Body of pancreas (tissue), 4 donors: Measurements from ENCODE around the gene ZNF484. TPM values are rescaled to one million over a fixed set of nuclear protein-coding genes. Genes with fewer than 3 reads are reported as not detected.
"Not testable (repeated sequence)": the region's sequence is repeated elsewhere in the genome, so short reads cannot be mapped to it uniquely, and the experiment has no call there.

Experiments used
- ATAC-seq: fragments of 150-250 bp; one replicate; pipeline ENCODE4 v1.9.1; 2016
- DNase-seq, 4 donors: peaks; one replicate each; pipeline ENCODE4 v3.0.0-alpha.2; 2019
- H3K27ac ChIP-seq, 4 donors: fragments of 200-600 bp; sonication (generic); 1 replicate in 3 of 4; 2 replicates in 1 of 4; pipeline versions ENCODE4 v1.5.1 to v1.6.1; 2016 to 2019; ENCODE audit warnings: mild to moderate bottlenecking in 1 of 4, mixed read lengths in 1 of 4, moderate library complexity in 1 of 4
- H3K27me3 ChIP-seq, 2 donors: fragments of 200-600 bp; sonication (generic); one replicate each; pipeline ENCODE4 v1.6.0; 2016; ENCODE audit warnings: mild to moderate bottlenecking in 1 of 2
- H3K36me3 ChIP-seq, 2 donors: fragments of 200-600 bp; sonication (generic); replicated peaks in 1 of 2; 2 replicates each; pipeline ENCODE4 v1.5.1; 2016; ENCODE audit warnings: low read depth in 2 of 2; ENCODE audit not compliant: insufficient read depth in 1 of 2
- H3K4me1 ChIP-seq: fragments of 200-600 bp; sonication (generic); one replicate; pipeline ENCODE4 v1.6.0; 2016
- H3K4me3 ChIP-seq, 2 donors: fragments of 200-600 bp; sonication (generic); 1 replicate in 1 of 2; 2 replicates in 1 of 2; pipeline ENCODE4 v1.5.1; 2016 to 2019
- H3K9me3 ChIP-seq, 3 donors: fragments of 200-600 bp; sonication (generic); 1 replicate in 2 of 3; 2 replicates in 1 of 3; pipeline ENCODE4 v1.5.1; 2016
- POLR2A ChIP-seq, 3 donors: fragments of 450-650 bp; IDR thresholded peaks; one replicate each; pipeline ENCODE4 v1.6.1; 2016; ENCODE audit warnings: antibody characterized with exemption in 3 of 3, mild to moderate bottlenecking in 2 of 3
- WGBS, 2 donors: methylation state at CpG; one replicate each; pipeline ENCODE4 v1.1.5; 2017; 5-methylcytosine and 5-hydroxymethylcytosine counted together
- intact Hi-C: fragments of 100-400 bp; cut with DNase I; formaldehyde crosslinking; loops from one replicate; pipeline ENCODE4 v1.15.1; 2023
- total RNA-seq, 2 donors: library from RNA; depleted of rRNA; stranded (reverse); fragments of >200 nt; gene quantifications; one replicate each; pipeline ENCODE4 v1.1.0, GENCODE V29; 2016
- TF ChIP-seq, protein P1 (sequence below), 7 experiments: fragments of 450-650 bp in 4 of 7; fragments of 200-600 bp in 3 of 7; sonication (generic) in 3 of 7; IDR thresholded peaks; one replicate each; pipeline ENCODE4 v1.5.1; 2016 to 2019; ENCODE audit warnings: antibody characterized with exemption in 7 of 7

Gene ZNF484
- total RNA-seq, 2 donors from 2014 or later = 5.3 to 7.0 TPM

DNA sequence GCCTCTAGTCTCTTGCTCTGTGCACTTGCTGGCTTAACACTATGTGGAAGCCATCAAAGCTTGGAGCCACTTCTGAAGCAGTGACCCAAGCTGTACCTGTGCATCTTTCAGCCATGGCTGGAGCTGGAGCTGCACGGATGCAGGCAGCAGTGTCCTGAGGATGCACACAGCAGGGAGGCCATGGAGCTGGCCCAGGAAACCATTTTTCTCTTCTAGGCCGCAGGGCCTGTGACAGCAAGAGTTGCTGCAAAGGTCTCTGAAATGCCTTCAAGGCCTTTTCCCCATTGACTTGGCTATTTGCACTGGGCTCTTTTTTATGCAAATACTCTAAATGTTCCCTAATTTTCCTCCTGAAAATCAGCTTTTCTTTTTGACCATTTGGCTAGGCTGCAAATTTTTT lies 12.9 kb upstream of the ZNF484 start:
- Histone ChIP-seq H3K36me3 (no peaks in the 10 kb centered on the region), H3K27ac (no peak overlapping the region), H3K9me3 (no peaks in the 10 kb centered on the region), H3K4me1 (no peaks in the 10 kb centered on the region), H3K4me3 (no peak overlapping the region), H3K27me3 (no peaks in the 10 kb centered on the region)
- WGBS, 2 donors = 86 to 100% methylated on average over 1 to 2 of the region's 2 CpGs
- ATAC-seq (no peak), DNase-seq (no peak)
- intact Hi-C loops = no loop called here
- TF ChIP-seq, protein P1, sequence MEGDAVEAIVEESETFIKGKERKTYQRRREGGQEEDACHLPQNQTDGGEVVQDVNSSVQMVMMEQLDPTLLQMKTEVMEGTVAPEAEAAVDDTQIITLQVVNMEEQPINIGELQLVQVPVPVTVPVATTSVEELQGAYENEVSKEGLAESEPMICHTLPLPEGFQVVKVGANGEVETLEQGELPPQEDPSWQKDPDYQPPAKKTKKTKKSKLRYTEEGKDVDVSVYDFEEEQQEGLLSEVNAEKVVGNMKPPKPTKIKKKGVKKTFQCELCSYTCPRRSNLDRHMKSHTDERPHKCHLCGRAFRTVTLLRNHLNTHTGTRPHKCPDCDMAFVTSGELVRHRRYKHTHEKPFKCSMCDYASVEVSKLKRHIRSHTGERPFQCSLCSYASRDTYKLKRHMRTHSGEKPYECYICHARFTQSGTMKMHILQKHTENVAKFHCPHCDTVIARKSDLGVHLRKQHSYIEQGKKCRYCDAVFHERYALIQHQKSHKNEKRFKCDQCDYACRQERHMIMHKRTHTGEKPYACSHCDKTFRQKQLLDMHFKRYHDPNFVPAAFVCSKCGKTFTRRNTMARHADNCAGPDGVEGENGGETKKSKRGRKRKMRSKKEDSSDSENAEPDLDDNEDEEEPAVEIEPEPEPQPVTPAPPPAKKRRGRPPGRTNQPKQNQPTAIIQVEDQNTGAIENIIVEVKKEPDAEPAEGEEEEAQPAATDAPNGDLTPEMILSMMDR (IDR thresholded peaks at IDR 0.05) = no peak
- TF ChIP-seq POLR2A (IDR thresholded peaks at IDR 0.05) = no peak

DNA sequence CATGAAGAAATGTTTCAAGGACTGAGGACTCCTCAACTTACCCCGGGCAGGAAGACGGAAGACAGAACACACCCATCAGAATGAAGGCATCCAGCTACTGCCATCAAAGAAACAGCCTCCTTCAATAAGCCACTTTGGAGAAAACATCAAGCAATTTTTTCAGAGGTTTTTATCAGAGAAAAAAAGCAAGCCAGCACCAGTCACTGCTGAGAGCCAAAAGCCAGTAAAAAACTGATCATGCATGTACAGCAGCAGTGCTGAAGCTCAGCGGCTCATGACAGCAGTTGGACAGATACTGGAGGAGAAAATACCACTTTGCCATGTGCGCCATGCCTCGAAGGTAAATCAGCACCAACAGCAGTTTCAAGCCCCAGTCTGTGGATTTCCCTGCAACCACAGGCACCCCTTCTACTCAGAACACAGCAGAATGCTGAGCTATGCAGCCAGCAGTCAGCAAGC lies 10.1 kb upstream of the ZNF484 start:
- intact Hi-C loops = no loop called here
- Histone ChIP-seq H3K4me1 (no peaks in the 10 kb centered on the region), H3K9me3 (no peaks in the 10 kb centered on the region), H3K4me3 (no peak overlapping the region), H3K36me3 (no peaks in the 10 kb centered on the region), H3K27me3 (no peaks in the 10 kb centered on the region), H3K27ac (no peak overlapping the region)
- no peak for ATAC-seq
- TF ChIP-seq, protein P1 (IDR thresholded peaks at IDR 0.05) = no peak
- no peak for TF ChIP-seq POLR2A (IDR thresholded peaks at IDR 0.05)
- WGBS, 2 donors = 69 to 72% methylated on average over 5 of the region's 5 CpGs
- no peak for DNase-seq

DNA sequence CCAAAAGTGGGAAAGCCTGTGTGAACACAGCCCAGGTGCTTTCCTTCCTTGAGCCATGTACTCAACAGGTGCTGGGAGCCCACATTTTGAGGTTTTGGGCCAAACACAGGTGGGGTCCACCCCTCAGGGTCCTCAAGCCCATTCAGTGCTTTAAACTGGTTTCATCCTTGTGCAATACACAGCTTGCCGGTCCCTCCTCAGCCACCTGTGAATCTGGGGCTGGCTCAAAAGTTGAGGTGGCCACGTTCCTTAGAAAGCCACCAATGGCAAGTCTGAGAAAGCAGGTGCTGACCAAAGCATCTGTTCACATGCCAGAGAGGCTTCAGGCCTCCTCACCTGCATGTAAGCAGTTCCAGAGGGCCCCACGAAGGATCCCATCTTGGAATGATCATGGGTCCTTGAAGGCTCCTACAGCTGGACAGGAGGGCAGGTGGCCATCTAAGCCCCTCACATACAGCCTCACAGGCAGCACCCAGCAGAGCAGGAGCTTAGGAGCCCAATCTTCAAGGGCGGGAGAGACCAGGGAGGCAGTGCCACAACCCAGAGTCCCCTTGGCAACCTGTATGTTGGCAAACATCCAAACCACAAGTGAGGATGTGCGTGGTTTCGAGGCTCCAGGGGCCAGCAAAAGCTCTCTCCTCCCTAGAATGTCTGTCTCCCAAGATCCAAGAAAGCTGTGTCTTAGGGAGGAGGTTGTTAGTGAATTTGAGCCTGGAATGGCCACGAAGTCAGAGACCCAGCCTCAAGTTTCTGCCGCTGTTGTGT lies 9.2 kb upstream of the ZNF484 start:
- ATAC-seq, H3K4me3 ChIP-seq, H3K27ac ChIP-seq, H3K9me3 ChIP-seq, H3K4me1 ChIP-seq, H3K36me3 ChIP-seq, H3K27me3 ChIP-seq, DNase-seq, intact Hi-C loops: not testable (repeated sequence)
- WGBS, 2 donors = 76 to 78% methylated on average over 8 of the region's 8 CpGs

DNA sequence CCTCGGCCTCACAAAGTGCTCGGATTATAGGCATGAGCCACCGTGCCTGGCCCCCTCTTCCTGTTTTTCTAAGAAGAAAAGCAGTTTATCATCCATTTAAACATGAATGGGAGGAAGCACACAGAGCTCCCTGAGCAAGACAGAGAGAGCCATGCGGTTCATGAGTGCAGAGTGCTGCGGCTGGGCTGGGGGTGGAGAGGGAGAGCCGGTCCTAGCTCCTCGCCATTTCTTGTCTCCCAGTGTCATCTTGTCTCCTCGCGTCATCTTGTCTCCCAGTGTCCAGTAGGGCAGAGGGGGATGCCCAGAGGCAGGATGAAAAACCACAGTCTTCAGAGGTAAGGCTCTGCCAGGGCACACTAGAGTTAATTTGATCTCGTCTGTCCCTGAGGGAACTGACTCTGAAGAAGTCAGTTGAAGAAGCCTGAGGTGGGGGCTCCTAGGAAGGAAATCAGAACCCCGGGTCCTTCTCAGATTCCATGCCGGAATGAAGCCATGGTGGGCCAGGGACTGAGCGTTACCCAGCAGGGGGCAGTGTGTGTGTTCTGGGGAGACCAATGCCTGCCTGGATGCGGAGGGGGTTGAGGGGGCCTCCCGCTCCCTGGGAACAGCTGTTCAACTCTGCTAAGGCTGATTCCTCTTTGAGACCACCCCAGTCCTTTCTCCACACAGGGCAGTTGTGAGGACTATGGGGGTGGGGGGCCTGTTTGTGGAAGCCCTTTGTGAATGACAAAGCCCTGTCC lies 6.0 kb upstream of the ZNF484 start:
- H3K4me1 ChIP-seq, ATAC-seq, H3K4me3 ChIP-seq, DNase-seq, H3K36me3 ChIP-seq, H3K27ac ChIP-seq, H3K27me3 ChIP-seq, H3K9me3 ChIP-seq, intact Hi-C loops: not testable (repeated sequence)
- WGBS, 2 donors = 67 to 75% methylated on average over 13 to 15 of the region's 15 CpGs

DNA sequence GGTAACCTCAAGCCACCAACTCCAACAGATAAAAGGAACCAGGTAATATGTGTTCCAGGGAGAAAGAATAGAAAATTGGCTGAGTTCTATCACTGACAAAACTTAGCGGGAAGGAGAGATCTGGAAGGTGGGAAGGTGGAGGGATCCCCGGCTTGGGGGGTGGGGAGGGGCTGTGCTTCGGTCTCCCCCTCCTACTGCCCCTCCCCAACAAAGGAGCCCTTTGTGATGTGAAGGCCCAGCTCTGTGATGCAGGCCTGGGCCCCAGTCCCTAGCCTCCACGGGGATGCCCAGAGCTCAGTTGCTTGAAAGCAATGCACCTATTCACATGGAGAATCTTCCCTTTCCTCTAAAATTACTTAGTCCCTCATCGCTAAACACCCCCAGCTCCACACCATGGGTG lies 4.4 kb upstream of the ZNF484 start:
- no peak for ATAC-seq
- Histone ChIP-seq H3K4me1 (no peaks in the 10 kb centered on the region), H3K36me3 (no peaks in the 10 kb centered on the region), H3K9me3 (no peaks in the 10 kb centered on the region), H3K4me3 (no peak overlapping the region), H3K27me3 (no peaks in the 10 kb centered on the region), H3K27ac (no peak overlapping the region)
- no peak for TF ChIP-seq POLR2A (IDR thresholded peaks at IDR 0.05)
- TF ChIP-seq, protein P1 (IDR thresholded peaks at IDR 0.05) = no peak
- WGBS, 2 donors = 72 to 73% methylated on average over 5 of the region's 5 CpGs
- DNase-seq = no peak
- intact Hi-C loops = no loop called here
